ENCODE results near the gene RUNX1. TPM values are rescaled to one million over a fixed set of nuclear protein-coding genes. Genes with fewer than 3 reads are reported as not detected.

RUNX1 gene
- total and polyA plus RNA-seq, 2 donors (not counting 3 experiments of a cell fraction or from before 2014, with no cell fraction given) = 4.6 to 17.9 TPM

GRCh38 chr21:34888569-34889319, 160.4 kb downstream of the RUNX1 start:
- peak overlapping the region; percentile 88 for H3K27ac ChIP-seq (ENCODE audit: insufficient read depth, low read depth, low read length)
- BruUV-seq (replicated peaks) = no TSS peak
- no peaks in the 10 kb centered on the region for H3K9me1 ChIP-seq (replicated peaks; ENCODE audit: control insufficient read depth, extremely low read depth, insufficient read depth, low read length)
- intact Hi-C loops (cut with micrococcal nuclease) (loop anchor here (1.0 to 10.0 kb wide), 11 partner anchors 52 to 1045 kb away; partner anchors contain the start of gene RCAN1), dilution Hi-C loops (cut with MboI; ENCODE audit: extremely low pct_ligation_motif_present, low sequenced_read_pairs) (no loop called here)
- no peaks in the 10 kb centered on the region for H4K20me1 ChIP-seq (replicated peaks; ENCODE audit: control insufficient read depth, extremely low read depth, insufficient read depth, low read length)
- no peaks in the 10 kb centered on the region for H3K36me3 ChIP-seq (ENCODE audit: control insufficient read depth in 2 of 2, extremely low read depth in 1 of 2, insufficient read depth in 2 of 2, low read length in 2 of 2)
- H3K27me3 ChIP-seq (ENCODE audit: control insufficient read depth in 2 of 2, insufficient read depth in 2 of 2, low read length in 2 of 2) = peaks cover 21 to 36% of the 10 kb centered on the region in 2 experiments
- H3K79me2 ChIP-seq (ENCODE audit: control insufficient read depth, insufficient read depth, low read length) = peaks cover 47% of the 10 kb centered on the region
- no peaks in the 10 kb centered on the region for H3K9me3 ChIP-seq (replicated peaks; ENCODE audit: control insufficient read depth, insufficient read depth, low read length)
- H3K4me1 ChIP-seq (ENCODE audit: control insufficient read depth, extremely low read depth, insufficient read depth, low read length) = peaks cover 36% of the 10 kb centered on the region
- ChIA-PET CTCF (interaction anchor here (0.9 to 14.7 kb wide), 20 partner anchors 26 to 1140 kb away, joined by 3 to 249 read pairs (median 6); no protein-coding TSS in a partner anchor), POLR2A (interaction anchor here (0.6 to 3.1 kb wide), 13 partner anchors 12 to 1250 kb away, joined by 3 to 16 read pairs (median 5); no protein-coding TSS in a partner anchor)
- H2AFZ ChIP-seq (ENCODE audit: low read depth, low read length) = peak overlapping the region; percentile 85
- DNase-seq (ENCODE audit: low read depth, low spot score) = peak; percentile 91
- peak overlapping the region; percentile 59 to 89 (median 80) for H3K4me3 ChIP-seq (replicated peaks in 1 of 3; ENCODE audit: insufficient read depth in 1 of 3, low read depth in 1 of 3, low read length in 3 of 3)
- peak overlapping the region; percentile 96 for H3K9ac ChIP-seq (replicated peaks; ENCODE audit: extremely low read depth, insufficient read depth, low read length)
- peak; percentile 97 for TF ChIP-seq POLR2AphosphoS5 (IDR thresholded peaks at IDR 0.05; ENCODE audit: insufficient read depth, low read depth, low read length)
- no peak for TF ChIP-seq JUN (IDR thresholded peaks at IDR 0.05; ENCODE audit: borderline replicate concordance, insufficient read depth, insufficient read length, low read depth)
- TF ChIP-seq POLR2A (IDR thresholded peaks at IDR 0.05; ENCODE audit: low read depth, low read length) = peak; percentile 99
- peak overlapping the region; percentile 99 for H3K4me2 ChIP-seq (ENCODE audit: insufficient read depth, low read length)
- peak; percentile 76 for FAIRE-seq

DNA sequence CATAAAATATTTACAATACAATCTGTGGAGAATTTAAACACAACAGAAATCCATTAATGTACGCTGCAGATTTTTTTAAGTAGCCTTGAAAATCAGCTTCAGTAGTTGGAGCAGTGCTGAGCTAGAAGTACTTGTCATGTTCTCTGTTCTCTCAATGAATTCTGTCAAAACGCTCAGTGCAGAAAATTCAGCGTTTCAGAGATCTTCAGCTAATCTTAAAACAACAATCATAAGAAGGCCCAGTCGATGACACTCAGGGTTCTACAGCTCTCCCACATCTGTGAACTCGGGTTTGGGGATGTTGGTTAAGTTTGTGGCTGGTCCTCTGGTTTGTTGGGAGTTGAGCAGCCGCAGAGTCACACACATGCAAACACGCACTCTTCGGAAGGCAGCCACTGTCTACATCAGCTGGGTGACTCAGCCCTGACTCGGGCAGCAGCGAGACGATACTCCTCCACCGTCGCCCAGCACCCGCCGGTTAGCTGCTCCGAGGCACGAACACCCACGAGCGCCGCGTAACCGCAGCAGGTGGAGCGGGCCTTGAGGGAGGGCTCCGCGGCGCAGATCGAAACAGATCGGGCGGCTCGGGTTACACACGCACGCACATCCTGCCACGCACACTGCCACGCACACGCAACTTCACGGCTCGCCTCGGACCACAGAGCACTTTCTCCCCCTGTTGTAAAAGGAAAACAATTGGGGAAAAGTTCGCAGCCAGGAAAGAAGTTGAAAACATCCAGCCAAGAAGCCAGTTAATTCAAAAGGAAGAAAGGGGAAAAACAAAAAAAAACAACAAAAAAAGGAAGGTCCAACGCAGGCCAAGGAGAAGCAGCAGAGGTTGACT, 161.2 kb downstream of the RUNX1 start:
- peaks cover 44% of the 10 kb centered on the region for H3K4me1 ChIP-seq (ENCODE audit: control insufficient read depth, extremely low read depth, insufficient read depth, low read length)
- TSS peak; percentile 64 for BruUV-seq (replicated peaks)
- peak overlapping the region; percentile 88 for H3K27ac ChIP-seq (ENCODE audit: insufficient read depth, low read depth, low read length)
- H3K9ac ChIP-seq (replicated peaks; ENCODE audit: extremely low read depth, insufficient read depth, low read length) = peak overlapping the region; percentile 96
- ChIA-PET POLR2A (interaction anchor here (1.0 to 3.1 kb wide), 11 partner anchors 11 to 487 kb away, joined by 3 to 16 read pairs (median 6); no protein-coding TSS in a partner anchor), CTCF (interaction anchor here (0.9 to 14.7 kb wide), 15 partner anchors 12 to 1052 kb away, joined by 3 to 249 read pairs (median 7); no protein-coding TSS in a partner anchor)
- peak overlapping the region; percentile 59 to 89 (median 80) for H3K4me3 ChIP-seq (replicated peaks in 1 of 3; ENCODE audit: insufficient read depth in 1 of 3, low read depth in 1 of 3, low read length in 3 of 3)
- H3K4me2 ChIP-seq (ENCODE audit: insufficient read depth, low read length) = peak overlapping the region; percentile 99
- H3K9me1 ChIP-seq (replicated peaks; ENCODE audit: control insufficient read depth, extremely low read depth, insufficient read depth, low read length) = no peaks in the 10 kb centered on the region
- H3K79me2 ChIP-seq (ENCODE audit: control insufficient read depth, insufficient read depth, low read length) = peaks cover 55% of the 10 kb centered on the region
- no peaks in the 10 kb centered on the region for H4K20me1 ChIP-seq (replicated peaks; ENCODE audit: control insufficient read depth, extremely low read depth, insufficient read depth, low read length)
- intact Hi-C loops (cut with micrococcal nuclease) = loop anchor here (1.0 to 10.0 kb wide), 11 partner anchors 52 to 1045 kb away; partner anchors contain the start of gene RCAN1
- peak overlapping the region; percentile 8 for H2AFZ ChIP-seq (ENCODE audit: low read depth, low read length)
- H3K9me3 ChIP-seq (replicated peaks; ENCODE audit: control insufficient read depth, insufficient read depth, low read length) = no peaks in the 10 kb centered on the region
- TF ChIP-seq MYC (IDR thresholded peaks at IDR 0.05; ENCODE audit: low read depth, low read length) (no peak), FOS (IDR thresholded peaks at IDR 0.05; ENCODE audit: borderline replicate concordance, insufficient read depth, low read length) (peak; percentile 87), POLR2AphosphoS5 (IDR thresholded peaks at IDR 0.05; ENCODE audit: insufficient read depth, low read depth, low read length) (no peak), GATA2 (IDR thresholded peaks at IDR 0.05; ENCODE audit: insufficient read depth, insufficient read length, low read depth, low read length) (no peak)
- dilution Hi-C loops (cut with MboI; ENCODE audit: extremely low pct_ligation_motif_present, low sequenced_read_pairs) = no loop called here
- DNase-seq (ENCODE audit: low read depth, low spot score) (peak; percentile 88), FAIRE-seq (peak; percentile 78)
- peaks cover 18 to 29% of the 10 kb centered on the region in 2 experiments for H3K27me3 ChIP-seq (ENCODE audit: control insufficient read depth in 2 of 2, insufficient read depth in 2 of 2, low read length in 2 of 2)
- no peaks in the 10 kb centered on the region for H3K36me3 ChIP-seq (ENCODE audit: control insufficient read depth in 2 of 2, extremely low read depth in 1 of 2, insufficient read depth in 2 of 2, low read length in 2 of 2)

Measured in endothelial cell of umbilical vein (primary cell).